Activated CD4-positive, alpha-beta T cell treated with anti-CD3 and anti-CD28 coated beads, Interleukin-2, amount 50 U/mL, for 48 hours (primary cell): ENCODE results near the gene OLFM2.
"Not testable (repeated sequence)": the region's sequence is repeated elsewhere in the genome, so short reads cannot be mapped to it uniquely, and the experiment has no call there.

Experiments
- DNase-seq, 2 experiments: peaks; one replicate each; pipeline ENCODE4 v3.0.0-alpha.2; 2020

OLFM2 gene

GRCh38 chr19:9827289-9828238 lies 108.8 kb downstream of the OLFM2 start, which contains the start of gene UBL5:
UBL5 (plus strand) TSS chr19:9827918; CDS start chr19:9828338, 420 bp downstream.
- DNase-seq, result peak; percentile 87 to 91

- no peak for DNase-seq
These were observed 112.5 kb downstream of the OLFM2 start for GRCh38 chr19:9823816-9824215.

GRCh38 chr19:9820034-9820433 lies 116.3 kb downstream of the OLFM2 start:
- DNase-seq, result not testable (repeated sequence)

- DNase-seq, result no peak
These were observed 116.8 kb downstream of the OLFM2 start for GRCh38 chr19:9819596-9819909.

GRCh38 chr19:9818734-9819595 lies 117.3 kb downstream of the OLFM2 start, which contains the start of gene FBXL12:
FBXL12 (minus strand) TSS chr19:9819079; CDS start chr19:9818813, 266 bp downstream.
- DNase-seq, result peak; percentile 100

- DNase-seq, result peak in 1 of 2 experiments; percentile 17
These were observed 118.1 kb downstream of the OLFM2 start for GRCh38 chr19:9818175-9818733.

- no peak for DNase-seq
These were observed 125.2 kb downstream of the OLFM2 start for GRCh38 chr19:9811139-9811538.

GRCh38 chr19:9808855-9809824 lies 127.2 kb downstream of the OLFM2 start:
- no peak for DNase-seq

GRCh38 chr19:9806803-9807202 lies 129.5 kb downstream of the OLFM2 start:
- no peak for DNase-seq
